GM18909 (cell line): ENCODE measurements around the gene COASY.
"Not testable (repeated sequence)": the region's sequence is repeated elsewhere in the genome, so short reads cannot be mapped to it uniquely, and the experiment has no call there.

Experiments
- ATAC-seq: cut with Tn5 transposase; IDR thresholded peaks from one replicate; pipeline ENCODE4 v1.9.1; 2021; ENCODE audit warnings: mild to moderate bottlenecking; ENCODE audit not compliant: unreplicated experiment, poor library complexity

The COASY gene

DNA sequence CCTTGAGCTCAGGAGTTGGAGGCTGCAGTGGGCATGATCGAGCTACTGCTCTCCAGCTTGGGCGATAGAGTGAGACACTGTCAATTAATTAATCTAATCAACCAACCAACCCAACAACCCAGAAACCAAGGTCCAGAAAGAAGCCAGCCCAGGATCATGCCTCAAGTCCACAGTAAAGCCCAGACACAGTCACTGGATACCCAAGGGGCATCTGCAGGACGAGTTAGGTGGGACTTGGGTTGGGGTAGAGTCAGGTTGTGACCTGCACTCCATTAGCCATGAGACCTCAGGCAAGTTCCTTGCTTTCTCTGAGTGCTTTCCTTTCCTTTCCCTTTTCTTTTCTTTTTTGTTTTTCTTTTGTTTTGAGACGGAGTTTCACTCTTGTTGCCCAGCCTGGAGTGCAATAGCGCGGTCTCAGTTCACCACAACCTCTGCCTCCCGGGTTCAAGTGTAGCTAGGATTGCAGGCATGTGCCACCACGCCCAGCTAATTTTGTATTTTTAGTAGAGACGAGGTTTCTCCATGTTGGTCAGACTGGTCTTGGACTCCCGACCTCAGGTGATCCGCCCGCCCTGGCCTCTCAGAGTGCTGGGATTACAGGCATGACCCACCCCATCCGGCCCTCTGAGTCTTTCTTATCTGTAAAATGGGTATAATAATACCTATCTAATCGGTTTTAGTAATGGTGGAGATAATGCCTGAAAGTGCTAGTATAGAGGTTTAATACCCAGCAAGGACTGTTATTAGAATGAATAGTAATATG is 12.8 kb upstream of the COASY start:
- ATAC-seq, result no peak

GRCh38 chr17:42552736-42553135 is 9.2 kb upstream of the COASY start, which contains the start of gene HSD17B1:
Gene HSD17B1, plus strand, starts transcription at chr17:42552923. Its CDS starts 11 bp downstream, at chr17:42552934.
- not testable (repeated sequence) for ATAC-seq

DNA sequence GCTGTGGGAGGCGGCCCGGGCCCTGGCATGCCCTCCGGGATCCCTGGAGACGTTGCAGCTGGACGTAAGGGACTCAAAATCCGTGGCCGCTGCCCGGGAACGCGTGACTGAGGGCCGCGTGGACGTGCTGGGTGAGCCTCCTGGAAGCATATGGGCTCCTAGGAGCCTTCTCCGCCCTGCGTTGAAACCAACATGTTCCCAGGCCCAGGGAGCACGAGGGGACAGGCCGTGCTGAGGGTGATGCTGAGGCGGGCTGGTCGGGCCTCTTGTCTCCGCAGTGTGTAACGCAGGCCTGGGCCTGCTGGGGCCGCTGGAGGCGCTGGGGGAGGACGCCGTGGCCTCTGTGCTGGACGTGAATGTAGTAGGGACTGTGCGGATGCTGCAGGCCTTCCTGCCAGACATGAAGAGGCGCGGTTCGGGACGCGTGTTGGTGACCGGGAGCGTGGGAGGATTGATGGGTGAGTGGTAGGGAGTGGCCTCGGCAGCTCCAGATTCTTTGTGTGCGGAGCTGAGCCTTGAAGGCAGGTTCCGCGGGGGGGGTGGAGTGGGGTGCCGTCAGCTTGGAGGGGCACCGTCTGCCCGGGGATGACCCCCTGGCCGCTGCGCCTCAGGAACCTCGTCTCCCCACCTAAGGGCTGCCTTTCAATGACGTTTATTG is 8.7 kb upstream of the COASY start:
- ATAC-seq, result no peak

GRCh38 chr17:42553866-42554249 is 8.1 kb upstream of the COASY start:
- no peak for ATAC-seq

GRCh38 chr17:42554250-42555121 is 7.5 kb upstream of the COASY start:
- ATAC-seq, result peak; percentile 80

DNA sequence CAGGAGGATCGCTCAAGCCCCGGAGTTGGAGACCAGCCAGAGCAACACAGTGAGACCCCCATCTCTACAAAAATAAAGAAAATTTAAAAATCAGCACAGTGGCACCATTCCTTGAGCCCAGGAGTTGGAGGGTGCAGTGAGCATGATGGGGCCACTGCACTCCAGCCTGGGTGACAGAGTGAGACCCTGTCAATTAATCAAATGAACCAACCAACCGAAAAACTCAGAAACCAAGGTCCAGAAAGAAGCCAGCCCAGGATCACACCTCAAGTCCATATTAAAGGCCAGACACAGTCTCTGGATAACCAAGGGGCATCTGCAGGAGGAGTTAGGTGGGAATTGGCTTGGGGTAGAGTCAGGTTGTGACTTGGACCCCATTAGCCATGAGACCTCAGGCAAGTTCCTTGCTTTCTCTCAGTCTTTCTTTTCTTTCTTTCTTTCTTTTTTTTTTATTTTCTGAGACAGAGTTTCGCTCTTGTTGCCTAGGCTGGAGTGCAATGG is 6.8 kb upstream of the COASY start:
- no peak for ATAC-seq

DNA sequence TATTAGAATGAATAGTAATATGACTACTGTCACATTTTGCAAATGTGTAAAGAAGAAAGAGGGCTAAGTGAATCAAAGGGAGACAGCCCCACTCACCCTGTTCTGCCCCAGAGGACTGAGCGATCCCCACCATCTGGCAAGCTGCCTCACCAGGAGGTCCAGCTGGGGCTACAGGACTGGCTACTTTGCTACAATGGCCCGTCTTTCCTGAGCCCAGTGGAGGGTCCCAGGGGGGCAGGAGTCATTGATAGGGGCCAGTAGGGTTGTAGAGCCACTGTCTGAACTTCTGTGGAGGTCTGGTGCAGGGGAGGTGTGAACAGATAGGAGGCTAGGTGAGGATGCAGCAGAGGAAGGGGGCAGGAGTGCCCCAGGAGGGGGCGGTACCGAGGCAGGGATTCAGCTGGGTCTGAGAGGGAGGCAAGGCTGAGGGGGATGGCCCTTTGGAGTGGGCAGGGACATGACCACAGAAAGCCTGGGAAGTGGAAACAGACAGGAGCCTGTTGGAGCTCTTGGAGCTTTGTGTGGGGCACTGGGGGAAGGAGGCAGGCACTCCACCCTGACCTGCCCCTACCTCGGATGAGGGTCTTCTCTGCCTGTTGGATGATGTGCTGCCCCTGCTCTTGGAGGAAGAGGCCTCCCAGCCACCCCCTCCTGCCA is 5.9 kb upstream of the COASY start:
- not testable (repeated sequence) for ATAC-seq

- no peak for ATAC-seq
Observed at GRCh38 chr17:42559075-42559474, 2.9 kb upstream of the COASY start.

GRCh38 chr17:42560246-42560645 is 1.7 kb upstream of the COASY start:
- ATAC-seq, result no peak

GRCh38 chr17:42562388-42563142 is 617 bp downstream of the COASY start:
- no peak for ATAC-seq

DNA sequence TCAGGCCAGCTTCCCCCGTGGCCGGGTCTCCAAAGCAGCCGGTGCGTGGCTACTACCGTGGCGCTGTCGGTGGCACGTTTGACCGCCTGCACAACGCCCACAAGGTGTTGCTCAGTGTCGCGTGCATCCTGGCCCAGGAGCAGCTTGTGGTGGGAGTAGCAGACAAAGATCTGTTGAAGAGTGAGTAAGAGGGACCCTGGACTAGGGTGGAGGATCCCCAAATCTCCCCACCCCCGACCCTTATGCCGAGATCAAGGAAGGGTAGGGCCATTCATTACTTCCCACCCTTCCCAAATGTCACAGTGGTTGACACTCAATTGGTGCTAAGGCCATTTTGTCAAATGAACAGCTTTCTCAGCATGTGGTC is 1.2 kb downstream of the COASY start:
- ATAC-seq, result no peak

GRCh38 chr17:42563543-42563942 is 1.6 kb downstream of the COASY start:
- no peak for ATAC-seq

DNA sequence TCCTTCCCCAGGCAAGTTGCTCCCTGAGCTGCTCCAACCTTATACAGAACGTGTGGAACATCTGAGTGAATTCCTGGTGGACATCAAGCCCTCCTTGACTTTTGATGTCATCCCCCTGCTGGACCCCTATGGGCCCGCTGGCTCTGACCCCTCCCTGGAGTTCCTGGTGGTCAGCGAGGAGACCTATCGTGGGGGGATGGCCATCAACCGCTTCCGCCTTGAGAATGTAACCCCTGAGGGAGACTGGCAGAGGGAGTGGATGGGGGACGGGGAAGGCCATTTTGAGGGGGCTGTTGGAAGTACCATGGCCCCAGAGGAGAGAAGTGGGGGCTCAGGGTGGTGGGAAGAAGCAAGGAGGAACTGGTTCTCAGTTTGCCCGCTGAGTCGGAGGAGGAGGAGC is 2.0 kb downstream of the COASY start:
- no peak for ATAC-seq

DNA sequence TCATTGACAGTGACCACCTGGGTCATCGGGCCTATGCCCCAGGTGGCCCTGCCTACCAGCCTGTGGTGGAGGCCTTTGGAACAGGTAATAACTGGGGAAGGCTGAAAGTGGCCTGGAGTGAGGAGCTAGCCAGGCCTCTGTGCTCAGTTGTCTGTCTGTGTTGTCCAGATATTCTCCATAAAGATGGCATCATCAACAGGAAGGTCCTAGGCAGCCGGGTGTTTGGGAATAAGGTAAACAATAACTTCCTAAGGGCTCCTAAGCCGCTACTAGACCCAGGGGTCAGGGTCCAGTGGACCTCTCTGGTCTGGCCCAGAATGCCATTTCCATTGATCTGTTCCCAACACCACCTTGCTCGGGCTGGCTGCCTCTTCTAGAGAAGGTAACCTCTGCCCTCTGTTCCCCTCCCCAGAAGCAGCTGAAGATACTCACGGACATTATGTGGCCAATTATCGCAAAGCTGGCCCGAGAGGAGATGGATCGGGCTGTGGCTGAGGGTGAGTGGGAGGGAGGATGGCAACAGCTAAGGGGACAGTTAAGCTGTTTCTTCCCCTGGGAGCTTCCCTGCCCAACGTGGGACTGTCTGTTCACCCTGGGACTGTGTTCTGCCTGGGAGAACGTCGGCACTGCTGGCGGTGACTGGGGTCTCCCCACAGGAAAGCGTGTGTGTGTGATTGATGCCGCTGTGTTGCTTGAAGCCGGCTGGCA is 3.0 kb downstream of the COASY start:
- ATAC-seq, result no peak

DNA sequence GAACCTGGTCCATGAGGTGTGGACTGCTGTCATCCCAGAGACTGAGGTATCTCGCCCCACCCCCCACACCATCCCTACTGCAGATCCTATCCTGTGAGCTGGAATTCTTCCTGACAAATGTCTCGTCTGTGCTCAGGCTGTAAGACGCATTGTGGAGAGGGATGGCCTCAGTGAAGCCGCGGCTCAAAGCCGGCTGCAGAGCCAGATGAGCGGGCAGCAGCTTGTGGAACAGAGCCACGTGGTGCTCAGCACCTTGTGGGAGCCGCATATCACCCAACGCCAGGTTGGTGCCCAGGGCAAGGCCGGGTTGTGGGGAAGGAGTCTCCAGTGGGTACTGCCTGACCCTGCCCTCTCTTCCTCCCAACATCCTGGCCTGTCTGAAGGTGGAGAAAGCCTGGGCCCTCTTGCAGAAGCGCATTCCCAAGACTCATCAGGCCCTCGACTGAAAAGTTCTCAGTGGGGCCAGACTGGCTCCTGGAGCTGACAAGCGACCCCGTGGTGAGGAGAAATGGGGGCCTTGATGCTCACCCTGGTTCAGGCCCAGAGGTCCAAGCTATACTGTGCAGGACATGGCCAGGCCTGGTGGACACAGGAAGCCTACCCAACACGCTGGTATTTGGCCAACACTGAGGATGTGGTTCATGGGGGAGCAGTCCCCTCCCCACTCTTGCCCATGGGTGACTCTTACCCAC is 3.7 kb downstream of the COASY start:
- ATAC-seq, result no peak

DNA sequence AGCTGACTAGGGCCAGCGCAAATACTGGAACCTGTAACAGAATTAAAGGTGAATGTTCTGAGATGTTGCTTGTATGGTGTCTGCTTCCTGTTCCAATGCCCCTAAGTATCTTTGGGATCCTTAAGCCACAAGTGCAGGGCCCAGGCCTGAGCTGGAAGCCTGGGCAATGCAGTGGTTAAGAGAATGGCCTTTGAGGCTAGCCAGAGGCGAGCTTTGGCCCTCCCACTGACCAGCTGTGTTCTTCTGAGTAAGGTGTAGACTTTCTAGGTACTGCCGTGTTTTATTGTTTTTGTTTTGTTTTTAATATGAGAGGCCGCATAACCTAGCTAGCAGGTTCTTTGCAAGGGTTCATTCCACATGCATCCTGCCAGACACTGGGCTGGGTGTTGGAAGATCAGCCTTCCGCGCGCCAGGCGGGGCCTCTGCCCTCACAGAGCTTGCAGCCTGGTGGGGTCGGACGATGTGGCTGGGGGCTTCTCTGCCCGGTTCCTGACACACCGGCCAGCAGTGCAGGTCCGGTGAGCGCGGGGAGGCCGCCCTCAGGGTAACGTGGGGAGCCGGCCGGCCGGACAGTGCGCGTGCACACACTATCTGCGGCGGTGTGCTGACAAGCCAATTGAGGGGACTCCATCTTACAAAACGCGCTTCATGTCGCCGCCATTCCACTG is 4.4 kb downstream of the COASY start:
- ATAC-seq, result no peak

DNA sequence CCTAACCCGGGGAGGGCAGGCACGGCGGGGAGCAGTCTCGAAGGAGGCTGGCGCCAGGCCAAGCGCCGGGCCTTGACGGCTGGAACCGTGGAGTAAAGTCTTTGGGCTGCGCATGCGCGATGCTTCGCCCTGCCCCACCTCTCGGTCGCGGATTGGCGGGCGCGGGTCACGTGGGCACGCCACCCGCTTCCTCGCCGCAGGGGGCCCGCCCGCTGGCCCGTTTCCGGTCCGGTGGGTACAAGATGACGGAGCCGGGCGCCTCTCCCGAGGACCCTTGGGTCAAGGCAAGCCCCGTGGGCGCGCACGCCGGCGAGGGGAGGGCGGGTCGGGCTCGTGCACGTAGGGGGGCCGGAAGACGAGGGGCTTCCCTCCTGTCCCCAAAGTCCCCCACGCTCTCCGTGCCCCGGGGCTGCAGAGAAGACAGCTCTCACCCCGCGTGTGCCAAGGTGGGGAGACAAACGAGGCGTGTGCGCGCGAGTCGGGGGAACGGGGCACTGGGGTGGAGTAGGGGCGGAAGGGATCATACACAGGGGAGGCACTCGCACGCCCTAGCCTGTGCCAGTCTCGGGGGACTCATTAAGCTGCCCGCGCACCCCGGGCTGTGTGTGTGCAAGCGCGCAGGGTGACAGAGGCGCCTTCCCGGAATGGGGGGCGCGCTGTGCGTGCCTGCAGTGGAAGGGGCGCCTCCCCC is 5.1 kb downstream of the COASY start, which contains the start of gene MLX:
Gene MLX, plus strand, starts transcription at position 218 of the 691 bp plus-strand sequence. Its CDS starts 25 bp downstream, at position 243.
- peak; percentile 66 for ATAC-seq
